CD4-positive, alpha-beta memory T cell (primary cell): ENCODE measurements around the gene HDHD2. TPM values are rescaled to one million over a fixed set of nuclear protein-coding genes. Genes with fewer than 3 reads are reported as not detected.

ENCODE experiments used
- CTCF ChIA-PET: fragments of 350-600 bp; sonication (Branson Sonifier 250); formaldehyde crosslinking; loops from one replicate; lab custom pipeline; 2021; ENCODE audit warnings: inconsistent platforms; ENCODE audit not compliant: partially characterized antibody; lab: Charles Lee
- POLR2A ChIA-PET: fragments of 350-600 bp; sonication (Branson Sonifier 250); formaldehyde crosslinking; loops from one replicate; lab custom pipeline; 2021; ENCODE audit not compliant: partially characterized antibody; lab: Charles Lee
- DNase-seq, 5 donors: peaks; one replicate each; pipeline versions ENCODE4 v3.0.0 to v3.0.0-alpha.2; 2020 to 2022; ENCODE audit warnings: mixed read lengths in 1 of 5
- H3K27ac ChIP-seq: one replicate; pipeline ENCODE4 v1.7.0; 2013; ENCODE audit warnings: low read depth, low read length
- H3K27me3 ChIP-seq: 2 replicates; pipeline ENCODE4 v1.7.0; 2013; ENCODE audit warnings: mild to moderate bottlenecking, low read length, moderate library complexity; ENCODE audit not compliant: insufficient read depth
- H3K36me3 ChIP-seq: 2 replicates; pipeline ENCODE4 v1.7.0; 2013; ENCODE audit warnings: mild to moderate bottlenecking, low read length, moderate library complexity; ENCODE audit not compliant: insufficient read depth
- H3K4me1 ChIP-seq: 2 replicates; pipeline ENCODE4 v1.7.0; 2013; ENCODE audit warnings: mild to moderate bottlenecking, low read length, moderate library complexity; ENCODE audit not compliant: insufficient read depth
- H3K4me3 ChIP-seq, 2 donors: one replicate each; pipeline ENCODE4 v1.7.0; 2013; ENCODE audit warnings: low read length in 2 of 2, mild to moderate bottlenecking in 1 of 2
- H3K9me3 ChIP-seq, 2 donors: one replicate each; pipeline ENCODE4 v1.7.0; 2013; ENCODE audit warnings: low read length in 2 of 2, control low read depth in 1 of 2; ENCODE audit not compliant: control insufficient read depth in 1 of 2
- H3K27ac Mint-ChIP-seq, 7 donors: one replicate each; pipeline ENCODE4 v1.8.0; 2020 to 2021; ENCODE audit warnings: mixed read lengths in 7 of 7, mild to moderate bottlenecking in 6 of 7, inconsistent platforms in 3 of 7, moderate library complexity in 3 of 7
- H3K27me3 Mint-ChIP-seq, 2 donors: one replicate each; pipeline ENCODE4 v1.8.0; 2020 to 2021; ENCODE audit warnings: mixed read lengths in 2 of 2
- H3K36me3 Mint-ChIP-seq, 2 donors: one replicate each; pipeline ENCODE4 v1.8.0; 2020 to 2021; ENCODE audit warnings: mixed read lengths in 2 of 2, inconsistent platforms in 1 of 2, mild to moderate bottlenecking in 1 of 2
- H3K4me1 Mint-ChIP-seq, 4 donors: one replicate each; pipeline ENCODE4 v1.8.0; 2020 to 2021; ENCODE audit warnings: mixed read lengths in 4 of 4, mild to moderate bottlenecking in 1 of 4
- H3K4me3 Mint-ChIP-seq, 8 donors: one replicate each; pipeline ENCODE4 v1.8.0; 2020 to 2021; ENCODE audit warnings: mixed read lengths in 8 of 8, mild to moderate bottlenecking in 7 of 8, moderate library complexity in 6 of 8, inconsistent platforms in 3 of 8
- H3K9me3 Mint-ChIP-seq, 8 donors: one replicate each; pipeline ENCODE4 v1.8.0; 2020 to 2021; ENCODE audit warnings: mixed read lengths in 8 of 8, mild to moderate bottlenecking in 5 of 8, inconsistent platforms in 3 of 8, moderate library complexity in 1 of 8
- intact Hi-C: fragments of 100-400 bp; cut with micrococcal nuclease; formaldehyde crosslinking; loops from one replicate; pipeline ENCODE4 v1.15.1; 2023
- polyA plus RNA-seq, 2 donors: library from polyadenylated mRNA; unstranded; fragments of 300-500 nt; fragmentation: Illumina TruSeq; gene quantifications; one replicate each; pipeline ENCODE4 v1.2.3, GENCODE V29; 2021
- total RNA-seq, 2 experiments: library from RNA; stranded (reverse); gene quantifications; one replicate each; pipeline ENCODE4 v1.2.3, GENCODE V29; 2021

Gene HDHD2
- total and polyA plus RNA-seq, 4 experiments from 2014 or later, result 34.2 to 62.6 (median 38.5) TPM

GRCh38 chr18:47067648-47068047 lies 82.7 kb downstream of the HDHD2 start:
- intact Hi-C loops, result no loop called here
- H3K27ac ChIP-seq, result no peak overlapping the region
- no peak overlapping the region for H3K4me3 ChIP-seq
- no peaks in the 10 kb centered on the region for H3K4me1 ChIP-seq
- Mint-ChIP-seq H3K36me3 (no peaks in the 10 kb centered on the region), H3K27me3 (peaks cover 4 to 7% of the 10 kb centered on the region in 2 donors), H3K4me1 (no peaks in the 10 kb centered on the region), H3K27ac (no peak overlapping the region), H3K9me3 (peaks cover 0 to 2% (median 0%) of the 10 kb centered on the region in 8 donors), H3K4me3 (no peak overlapping the region)
- H3K36me3 ChIP-seq, result no peaks in the 10 kb centered on the region
- H3K9me3 ChIP-seq, result no peaks in the 10 kb centered on the region
- ChIA-PET CTCF (no interaction called here), POLR2A (no interaction called here)
- peaks cover 4% of the 10 kb centered on the region for H3K27me3 ChIP-seq
- DNase-seq, result no peak

DNA sequence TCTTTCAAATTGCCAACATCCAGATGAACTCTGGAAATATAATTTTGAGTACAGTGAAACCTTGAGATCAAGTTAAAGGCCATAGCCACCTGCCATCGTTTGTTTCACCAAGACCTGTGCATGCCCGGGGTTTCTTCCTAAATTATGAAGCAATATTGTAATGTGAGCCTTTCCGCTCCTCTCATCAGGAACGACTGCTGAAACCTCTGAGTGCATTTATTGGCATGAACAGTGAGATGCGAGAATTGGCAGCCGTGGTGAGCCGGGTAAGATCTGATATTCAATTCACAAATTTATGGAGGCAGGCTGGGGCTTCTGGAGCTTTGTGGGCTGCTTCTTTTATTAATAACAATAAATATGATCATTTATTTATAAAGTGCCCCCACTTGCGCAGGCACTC lies 87.2 kb downstream of the HDHD2 start:
- Histone ChIP-seq H3K9me3 (no peaks in the 10 kb centered on the region), H3K4me1 (no peaks in the 10 kb centered on the region), H3K27me3 (peaks cover 5% of the 10 kb centered on the region), H3K4me3 (no peak overlapping the region), H3K27ac (no peak overlapping the region), H3K36me3 (no peaks in the 10 kb centered on the region)
- Mint-ChIP-seq H3K4me3 (no peak overlapping the region), H3K4me1 (no peaks in the 10 kb centered on the region), H3K27me3 (peaks cover 0 to 4% of the 10 kb centered on the region in 2 donors), H3K36me3 (no peaks in the 10 kb centered on the region), H3K27ac (no peak overlapping the region), H3K9me3 (peaks cover 0 to 2% (median 0%) of the 10 kb centered on the region in 8 donors)
- POLR2A ChIA-PET, result no interaction called here
- no peak for DNase-seq
- CTCF ChIA-PET, result no interaction called here
- intact Hi-C loops, result no loop called here

DNA sequence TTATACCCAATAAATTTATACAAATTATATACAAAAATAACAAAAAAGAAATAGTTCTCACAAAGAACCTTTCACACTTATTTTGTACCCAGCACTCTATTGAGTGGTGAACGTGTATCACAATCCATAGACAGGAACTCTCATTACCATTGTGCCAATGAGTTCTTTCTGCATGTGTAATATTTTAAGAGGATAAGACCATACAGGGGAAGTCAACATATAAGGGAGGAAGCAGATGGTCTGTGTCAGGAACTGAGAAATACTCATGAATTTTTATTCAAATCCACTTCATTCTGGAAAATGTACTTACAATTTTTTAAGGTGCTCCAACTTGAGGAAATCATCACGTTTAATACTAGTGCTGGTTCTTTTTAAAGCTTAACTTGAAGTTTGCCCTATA lies 87.8 kb downstream of the HDHD2 start:
- no peaks in the 10 kb centered on the region for H3K36me3 Mint-ChIP-seq
- ChIA-PET POLR2A (no interaction called here), CTCF (no interaction called here)
- no peak overlapping the region for H3K4me3 Mint-ChIP-seq
- no peaks in the 10 kb centered on the region for H3K4me1 Mint-ChIP-seq
- no peak for DNase-seq
- Histone ChIP-seq H3K27me3 (peaks cover 5% of the 10 kb centered on the region), H3K4me1 (no peaks in the 10 kb centered on the region), H3K4me3 (no peak overlapping the region), H3K27ac (no peak overlapping the region), H3K9me3 (no peaks in the 10 kb centered on the region), H3K36me3 (no peaks in the 10 kb centered on the region)
- H3K27me3 Mint-ChIP-seq, result peaks cover 0 to 4% of the 10 kb centered on the region in 2 donors
- no peak overlapping the region for H3K27ac Mint-ChIP-seq
- peaks cover 0 to 3% (median 0%) of the 10 kb centered on the region in 8 donors for H3K9me3 Mint-ChIP-seq
- intact Hi-C loops, result no loop called here

Other genes starting within 250 kb of the HDHD2 start
- gene PIAS2, start 233.0 kb downstream of the HDHD2 start, total RNA-seq, result 10 to 100 TPM; 36.2 to 38.3 TPM
- 10 to 100 TPM; 18.6 to 20.3 TPM for gene PIAS2, start 233.0 kb downstream of the HDHD2 start, polyA plus RNA-seq
- gene KATNAL2, start 232.9 kb downstream of the HDHD2 start, total RNA-seq, result 1 to 10 TPM in 1 of 2 experiments, under 1 TPM in 1; 0.94 to 2.1 TPM
- not detected for gene KATNAL2, start 232.9 kb downstream of the HDHD2 start, polyA plus RNA-seq
- gene ELOA2, start 114.9 kb downstream of the HDHD2 start, total RNA-seq, result not detected
- gene ELOA2, start 114.9 kb downstream of the HDHD2 start, polyA plus RNA-seq, result not detected
- 1 to 10 TPM; 7.8 to 9.0 TPM for gene IER3IP1, start 25.9 kb upstream of the HDHD2 start, total RNA-seq
- gene IER3IP1, start 25.9 kb upstream of the HDHD2 start, polyA plus RNA-seq, result 10 to 100 TPM; 17.3 to 30.9 TPM
- gene SKOR2, start 101.2 kb upstream of the HDHD2 start, total RNA-seq, result not detected
- not detected for gene SKOR2, start 101.2 kb upstream of the HDHD2 start, polyA plus RNA-seq